SK-N-SH treated with all-trans-retinoic acid at 6 μM for 48 hours (cell line): ENCODE measurements around the gene MMP17.

Experiments
- PATZ1 ChIP-seq: fragments of 250-450 bp; sonication (Bioruptor Pico); IDR thresholded peaks from 2 replicates; pipeline ENCODE4 v1.8.0; 2020; ENCODE audit warnings: mild to moderate bottlenecking, moderate library complexity, borderline replicate concordance
- TSHZ2 ChIP-seq: fragments of 250-450 bp; sonication (Bioruptor Pico); IDR thresholded peaks from 2 replicates; pipeline ENCODE4 v1.5.0; 2020; ENCODE audit warnings: mild to moderate bottlenecking, moderate library complexity
- ZNF565 ChIP-seq: fragments of 450-650 bp; formaldehyde crosslinking; conservative IDR thresholded peaks from 2 replicates; pipeline ENCODE4 v1.5.0; 2020; ENCODE audit warnings: low read depth, mild to moderate bottlenecking, moderate library complexity
- TF ChIP-seq, protein P1 (sequence below): fragments of 250-450 bp; sonication (Bioruptor Pico); IDR thresholded peaks from 2 replicates; pipeline ENCODE4 v1.5.1; 2020; ENCODE audit warnings: low read depth, mild to moderate bottlenecking, moderate library complexity

GRCh38 chr12:131896080-131896810, 68.1 kb downstream of the MMP17 start:
- TF ChIP-seq, protein P1, sequence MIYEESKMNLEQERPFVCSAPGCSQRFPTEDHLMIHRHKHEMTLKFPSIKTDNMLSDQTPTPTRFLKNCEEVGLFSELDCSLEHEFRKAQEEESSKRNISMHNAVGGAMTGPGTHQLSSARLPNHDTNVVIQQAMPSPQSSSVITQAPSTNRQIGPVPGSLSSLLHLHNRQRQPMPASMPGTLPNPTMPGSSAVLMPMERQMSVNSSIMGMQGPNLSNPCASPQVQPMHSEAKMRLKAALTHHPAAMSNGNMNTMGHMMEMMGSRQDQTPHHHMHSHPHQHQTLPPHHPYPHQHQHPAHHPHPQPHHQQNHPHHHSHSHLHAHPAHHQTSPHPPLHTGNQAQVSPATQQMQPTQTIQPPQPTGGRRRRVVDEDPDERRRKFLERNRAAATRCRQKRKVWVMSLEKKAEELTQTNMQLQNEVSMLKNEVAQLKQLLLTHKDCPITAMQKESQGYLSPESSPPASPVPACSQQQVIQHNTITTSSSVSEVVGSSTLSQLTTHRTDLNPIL (CRISPR knock-in tag) = no peak
- TF ChIP-seq PATZ1 (CRISPR knock-in tag) = no peak
- no peak for TF ChIP-seq ZNF565
- TF ChIP-seq TSHZ2 = no peak
